Type B pancreatic cell (in vitro differentiated cells): ENCODE data around the gene PVALB. TPM values are rescaled to one million over a fixed set of nuclear protein-coding genes. Genes with fewer than 3 reads are reported as not detected.

Experiments used
- DNase-seq: peaks from one replicate; pipeline ENCODE4 v3.0.0; 2021; ENCODE audit warnings: mixed read lengths; ENCODE audit not compliant: unreplicated experiment; ENCODE audit errors: extremely low spot score
- H3K27ac Mint-ChIP-seq: 2 replicates; pipeline ENCODE4 v1.8.0; 2021; ENCODE audit warnings: mild to moderate bottlenecking, mixed read lengths
- H3K27me3 Mint-ChIP-seq: 2 replicates; pipeline ENCODE4 v1.8.0; 2021; ENCODE audit warnings: mixed read lengths
- H3K36me3 Mint-ChIP-seq: 2 replicates; pipeline ENCODE4 v1.8.0; 2021; ENCODE audit warnings: mixed read lengths
- H3K4me1 Mint-ChIP-seq: one replicate; pipeline ENCODE4 v1.8.0; 2021; ENCODE audit warnings: mixed read lengths; ENCODE audit not compliant: unreplicated experiment
- H3K4me3 Mint-ChIP-seq: 2 replicates; pipeline ENCODE4 v1.8.0; 2021; ENCODE audit warnings: mild to moderate bottlenecking, mixed read lengths
- H3K9me3 Mint-ChIP-seq: 2 replicates; pipeline ENCODE4 v1.8.0; 2021; ENCODE audit warnings: mixed read lengths
- total RNA-seq: library from RNA; stranded (reverse); gene quantifications from 2 replicates; pipeline ENCODE4 v1.2.1, GENCODE V29; 2021; ENCODE audit warnings: low replicate concordance
- TF ChIP-seq, protein P1 (sequence below): fragments of 200-600 bp; sonication (generic); conservative IDR thresholded peaks from 2 replicates; pipeline ENCODE4 v1.5.0; 2021; ENCODE audit warnings: antibody characterized with exemption, mild to moderate bottlenecking

PVALB gene
- total RNA-seq, 1 donor from 2014 or later = 0.75 TPM

DNA sequence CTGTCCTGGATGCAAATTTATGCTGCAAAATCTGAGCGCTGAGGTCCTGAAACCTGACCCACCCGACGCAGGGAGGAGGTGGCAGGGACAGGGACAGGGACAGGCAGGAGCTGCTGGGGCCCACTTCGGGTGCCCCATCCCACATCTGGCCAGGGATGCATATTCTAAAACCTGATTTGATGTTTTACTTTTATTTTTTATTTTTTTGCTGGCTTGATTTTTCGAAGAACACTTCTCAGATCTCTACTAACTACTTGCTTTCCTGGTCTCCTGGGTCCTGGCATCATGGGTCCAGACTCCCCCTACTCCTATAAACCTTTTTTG lies 652 bp upstream of the PVALB start:
- Mint-ChIP-seq H3K4me1 (no peaks in the 10 kb centered on the region), H3K4me3 (peak overlapping the region; percentile 47), H3K9me3 (no peaks in the 10 kb centered on the region), H3K27ac (no peak overlapping the region), H3K36me3 (no peaks in the 10 kb centered on the region), H3K27me3 (peaks cover 85% of the 10 kb centered on the region)
- no peak for DNase-seq
- TF ChIP-seq, protein P1, sequence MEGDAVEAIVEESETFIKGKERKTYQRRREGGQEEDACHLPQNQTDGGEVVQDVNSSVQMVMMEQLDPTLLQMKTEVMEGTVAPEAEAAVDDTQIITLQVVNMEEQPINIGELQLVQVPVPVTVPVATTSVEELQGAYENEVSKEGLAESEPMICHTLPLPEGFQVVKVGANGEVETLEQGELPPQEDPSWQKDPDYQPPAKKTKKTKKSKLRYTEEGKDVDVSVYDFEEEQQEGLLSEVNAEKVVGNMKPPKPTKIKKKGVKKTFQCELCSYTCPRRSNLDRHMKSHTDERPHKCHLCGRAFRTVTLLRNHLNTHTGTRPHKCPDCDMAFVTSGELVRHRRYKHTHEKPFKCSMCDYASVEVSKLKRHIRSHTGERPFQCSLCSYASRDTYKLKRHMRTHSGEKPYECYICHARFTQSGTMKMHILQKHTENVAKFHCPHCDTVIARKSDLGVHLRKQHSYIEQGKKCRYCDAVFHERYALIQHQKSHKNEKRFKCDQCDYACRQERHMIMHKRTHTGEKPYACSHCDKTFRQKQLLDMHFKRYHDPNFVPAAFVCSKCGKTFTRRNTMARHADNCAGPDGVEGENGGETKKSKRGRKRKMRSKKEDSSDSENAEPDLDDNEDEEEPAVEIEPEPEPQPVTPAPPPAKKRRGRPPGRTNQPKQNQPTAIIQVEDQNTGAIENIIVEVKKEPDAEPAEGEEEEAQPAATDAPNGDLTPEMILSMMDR = no peak

DNA sequence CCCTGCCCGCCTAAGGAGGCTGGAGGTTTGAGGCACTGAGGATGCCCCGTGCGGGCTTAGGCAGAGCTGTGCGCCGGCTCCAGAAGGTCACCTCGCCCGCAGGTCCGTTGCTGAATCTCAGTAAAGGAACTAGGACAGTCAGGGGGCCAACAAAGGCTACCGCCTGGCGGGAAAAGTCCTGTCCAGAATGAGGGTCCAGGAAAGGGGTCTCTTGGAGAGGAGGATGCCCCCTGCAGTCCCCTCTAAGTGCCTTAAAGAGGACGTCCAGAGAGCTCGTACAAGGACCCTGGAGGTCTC lies 548 bp downstream of the PVALB start:
- Mint-ChIP-seq H3K27ac (no peak overlapping the region), H3K9me3 (no peaks in the 10 kb centered on the region), H3K4me3 (no peak overlapping the region), H3K27me3 (peaks cover 90% of the 10 kb centered on the region), H3K36me3 (no peaks in the 10 kb centered on the region), H3K4me1 (no peaks in the 10 kb centered on the region)
- no peak for DNase-seq
- TF ChIP-seq, protein P1 = no peak

DNA sequence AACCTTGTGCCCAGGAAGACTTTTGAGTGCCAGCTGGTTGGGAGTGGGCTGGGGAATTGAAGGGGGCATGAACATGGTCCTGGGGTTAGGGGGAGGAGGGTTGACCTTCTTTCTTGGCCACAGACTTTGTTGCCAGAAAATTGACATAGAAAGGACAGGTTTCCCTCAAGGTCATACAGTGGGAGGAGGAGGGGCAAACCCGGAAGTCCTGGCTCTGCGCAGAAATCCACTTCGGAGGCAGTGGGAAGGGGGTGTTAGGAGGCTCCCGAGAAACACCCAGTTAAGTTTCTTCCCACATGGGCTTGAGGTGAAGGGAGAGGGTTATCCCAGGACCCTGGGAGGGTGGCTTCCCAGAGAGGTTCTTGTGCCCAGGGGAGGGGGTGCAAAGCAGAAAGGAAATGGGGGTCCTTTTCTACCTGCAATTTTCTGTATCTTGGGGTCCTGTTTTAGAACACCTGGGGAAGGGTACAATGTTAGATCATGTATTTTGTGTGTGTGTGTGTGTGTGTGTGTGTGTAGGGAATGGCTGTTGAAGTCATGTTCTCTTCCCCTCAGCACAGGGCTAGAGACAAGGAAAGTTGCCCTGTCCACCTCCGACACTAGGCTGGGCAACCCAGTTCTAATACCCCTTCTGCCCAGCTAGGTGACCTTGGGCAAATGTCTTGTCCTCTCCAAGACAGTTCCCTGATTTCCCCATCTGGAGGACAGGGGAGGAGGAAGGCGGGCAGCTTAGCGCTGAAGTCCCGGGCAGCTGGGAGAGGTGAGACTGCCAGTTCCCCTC lies 1.1 kb downstream of the PVALB start:
- Mint-ChIP-seq H3K4me1 (no peaks in the 10 kb centered on the region), H3K36me3 (no peaks in the 10 kb centered on the region), H3K27ac (no peak overlapping the region), H3K27me3 (peaks cover 85% of the 10 kb centered on the region), H3K9me3 (no peaks in the 10 kb centered on the region), H3K4me3 (peak overlapping the region; percentile 20)
- DNase-seq = no peak
- TF ChIP-seq, protein P1 = no peak

- no peak for DNase-seq
- TF ChIP-seq, protein P1 = no peak
- Mint-ChIP-seq H3K4me1 (no peaks in the 10 kb centered on the region), H3K27me3 (peaks cover 80% of the 10 kb centered on the region), H3K36me3 (no peaks in the 10 kb centered on the region), H3K27ac (no peak overlapping the region), H3K9me3 (no peaks in the 10 kb centered on the region), H3K4me3 (no peak overlapping the region)
Measured at GRCh38 chr22:36814801-36815200, 2.0 kb downstream of the PVALB start.

- Mint-ChIP-seq H3K27me3 (peaks cover 66% of the 10 kb centered on the region), H3K4me1 (no peaks in the 10 kb centered on the region), H3K9me3 (no peaks in the 10 kb centered on the region), H3K27ac (no peak overlapping the region), H3K4me3 (no peak overlapping the region), H3K36me3 (no peaks in the 10 kb centered on the region)
- TF ChIP-seq, protein P1 = no peak
- no peak for DNase-seq
Measured at GRCh38 chr22:36811094-36811800, 5.6 kb downstream of the PVALB start.
